ENCODE data around the gene FOXC1. TPM values are rescaled to one million over a fixed set of nuclear protein-coding genes. Genes with fewer than 3 reads are reported as not detected.

FOXC1 gene
- total RNA-seq, 1 experiment from 2014 or later: 88.4 TPM

GRCh38 chr6:1596088-1596852 lies 13.4 kb upstream of the FOXC1 start:
- peak; percentile 51 for DNase-seq (ENCODE audit: low read depth)
- in situ Hi-C loops (cut with HindIII; ENCODE audit: low pct_unique_long_range_greater_than_20kb, low sequenced_read_pairs): no loop called here

GRCh38 chr6:1597121-1597744 lies 12.5 kb upstream of the FOXC1 start:
- DNase-seq (ENCODE audit: low read depth): no peak
- in situ Hi-C loops (cut with HindIII; ENCODE audit: low pct_unique_long_range_greater_than_20kb, low sequenced_read_pairs): no loop called here

- in situ Hi-C loops (cut with HindIII; ENCODE audit: low pct_unique_long_range_greater_than_20kb, low sequenced_read_pairs): no loop called here
- no peak for DNase-seq (ENCODE audit: low read depth)
These were observed 11.8 kb upstream of the FOXC1 start for GRCh38 chr6:1597924-1598323.

- DNase-seq (ENCODE audit: low read depth): no peak
- in situ Hi-C loops (cut with HindIII; ENCODE audit: low pct_unique_long_range_greater_than_20kb, low sequenced_read_pairs): no loop called here
These were observed 11.3 kb upstream of the FOXC1 start for GRCh38 chr6:1598433-1598832.

- no peak for DNase-seq (ENCODE audit: low read depth)
- in situ Hi-C loops (cut with HindIII; ENCODE audit: low pct_unique_long_range_greater_than_20kb, low sequenced_read_pairs): no loop called here
These were observed 10.8 kb upstream of the FOXC1 start for GRCh38 chr6:1598886-1599285.

GRCh38 chr6:1599469-1599868 lies 10.2 kb upstream of the FOXC1 start:
- no peak for DNase-seq (ENCODE audit: low read depth)
- in situ Hi-C loops (cut with HindIII; ENCODE audit: low pct_unique_long_range_greater_than_20kb, low sequenced_read_pairs): no loop called here

- in situ Hi-C loops (cut with HindIII; ENCODE audit: low pct_unique_long_range_greater_than_20kb, low sequenced_read_pairs): loop anchor here (10.0 kb wide), 1 partner anchor 1035 kb away; no protein-coding TSS in a partner anchor
- no peak for DNase-seq (ENCODE audit: low read depth)
These were observed 9.5 kb upstream of the FOXC1 start for GRCh38 chr6:1600063-1600763.

- in situ Hi-C loops (cut with HindIII; ENCODE audit: low pct_unique_long_range_greater_than_20kb, low sequenced_read_pairs): loop anchor here (10.0 kb wide), 1 partner anchor 1034 kb away; no protein-coding TSS in a partner anchor
- DNase-seq (ENCODE audit: low read depth): no peak
These were observed 9.0 kb upstream of the FOXC1 start for GRCh38 chr6:1600764-1601157.

GRCh38 chr6:1601158-1602048 lies 8.3 kb upstream of the FOXC1 start:
- DNase-seq (ENCODE audit: low read depth): no peak
- in situ Hi-C loops (cut with HindIII; ENCODE audit: low pct_unique_long_range_greater_than_20kb, low sequenced_read_pairs): loop anchor here (10.0 kb wide), 1 partner anchor 1033 kb away; no protein-coding TSS in a partner anchor

GRCh38 chr6:1602049-1602713 lies 7.5 kb upstream of the FOXC1 start:
- no peak for DNase-seq (ENCODE audit: low read depth)
- in situ Hi-C loops (cut with HindIII; ENCODE audit: low pct_unique_long_range_greater_than_20kb, low sequenced_read_pairs): loop anchor here (10.0 kb wide), 1 partner anchor 1033 kb away; no protein-coding TSS in a partner anchor

- DNase-seq (ENCODE audit: low read depth): no peak
- in situ Hi-C loops (cut with HindIII; ENCODE audit: low pct_unique_long_range_greater_than_20kb, low sequenced_read_pairs): loop anchor here (10.0 kb wide), 1 partner anchor 1031 kb away; no protein-coding TSS in a partner anchor
These were observed 6.0 kb upstream of the FOXC1 start for GRCh38 chr6:1603708-1604107.

GRCh38 chr6:1604158-1605003 lies 5.3 kb upstream of the FOXC1 start:
- DNase-seq (ENCODE audit: low read depth): peak; percentile 55
- in situ Hi-C loops (cut with HindIII; ENCODE audit: low pct_unique_long_range_greater_than_20kb, low sequenced_read_pairs): loop anchor here (10.0 kb wide), 1 partner anchor 1030 kb away; no protein-coding TSS in a partner anchor

GRCh38 chr6:1605004-1605892 lies 4.5 kb upstream of the FOXC1 start:
- in situ Hi-C loops (cut with HindIII; ENCODE audit: low pct_unique_long_range_greater_than_20kb, low sequenced_read_pairs): loop anchor here (10.0 kb wide), 1 partner anchor 1030 kb away; no protein-coding TSS in a partner anchor
- DNase-seq (ENCODE audit: low read depth): no peak

- in situ Hi-C loops (cut with HindIII; ENCODE audit: low pct_unique_long_range_greater_than_20kb, low sequenced_read_pairs): loop anchor here (10.0 kb wide), 1 partner anchor 1029 kb away; no protein-coding TSS in a partner anchor
- no peak for DNase-seq (ENCODE audit: low read depth)
These were observed 3.6 kb upstream of the FOXC1 start for GRCh38 chr6:1605893-1606779.

Data from Caki2 (cell line).